Measurements from ENCODE around the gene ZC3HAV1L.

ZC3HAV1L gene

GRCh38 chr7:139034855-139035585 is 822 bp downstream of the ZC3HAV1L start:
- no peaks in the 10 kb centered on the region for H3K9me3 ChIP-seq (ENCODE audit: control insufficient read depth, insufficient read depth, low read length)
- H3K27ac ChIP-seq (ENCODE audit: low read depth, low read length), result no peak overlapping the region
- H3K79me2 ChIP-seq (ENCODE audit: control insufficient read depth, low read length), result no peaks in the 10 kb centered on the region

GRCh38 chr7:139034336-139034735 is 1.5 kb downstream of the ZC3HAV1L start:
- no peaks in the 10 kb centered on the region for H3K36me3 ChIP-seq (ENCODE audit: control insufficient read depth, low read length)
- H3K4me3 ChIP-seq (ENCODE audit: low read length), result no peak overlapping the region
- H4K20me1 ChIP-seq (ENCODE audit: control insufficient read depth, insufficient read depth, low read depth, low read length), result no peaks in the 10 kb centered on the region
- H3K9me3 ChIP-seq (ENCODE audit: control insufficient read depth, insufficient read depth, low read length), result no peaks in the 10 kb centered on the region
- H3K4me1 ChIP-seq (ENCODE audit: control insufficient read depth, low read length), result peaks cover 8% of the 10 kb centered on the region; the same call in 1 of the 2 replicates
- H3K27me3 ChIP-seq (ENCODE audit: control insufficient read depth, low read length), result peaks cover 41% of the 10 kb centered on the region
- TF ChIP-seq EZH2phosphoT487 (IDR thresholded peaks at IDR 0.05; ENCODE audit: borderline replicate concordance, low read length) (no peak), CTCF (IDR thresholded peaks at IDR 0.05; ENCODE audit: low read depth, low read length, poor library complexity, severe bottlenecking) (no peak)
- no peak overlapping the region for H3K27ac ChIP-seq (ENCODE audit: low read depth, low read length)
- no peaks in the 10 kb centered on the region for H3F3A ChIP-seq (ENCODE audit: control insufficient read depth, insufficient read depth)
- H3K79me2 ChIP-seq (ENCODE audit: control insufficient read depth, low read length), result no peaks in the 10 kb centered on the region
- no peak overlapping the region for H3K4me2 ChIP-seq (ENCODE audit: low read length)
- no peaks in the 10 kb centered on the region for H3K9me2 ChIP-seq (replicated peaks; ENCODE audit: control insufficient read depth, low read length)

More at GRCh38 chr7:139034855-139035585, 822 bp downstream of the ZC3HAV1L start:
- no peak for TF ChIP-seq EZH2phosphoT487 (IDR thresholded peaks at IDR 0.05; ENCODE audit: borderline replicate concordance, low read length)
- no peak for TF ChIP-seq CTCF (IDR thresholded peaks at IDR 0.05; ENCODE audit: low read depth, low read length, poor library complexity, severe bottlenecking)
- Histone ChIP-seq H3F3A (ENCODE audit: control insufficient read depth, insufficient read depth) (no peaks in the 10 kb centered on the region), H3K27me3 (ENCODE audit: control insufficient read depth, low read length) (peaks cover 41% of the 10 kb centered on the region), H4K20me1 (ENCODE audit: control insufficient read depth, insufficient read depth, low read depth, low read length) (no peaks in the 10 kb centered on the region), H3K9me2 (replicated peaks; ENCODE audit: control insufficient read depth, low read length) (no peaks in the 10 kb centered on the region), H3K4me1 (ENCODE audit: control insufficient read depth, low read length) (peaks cover 8% of the 10 kb centered on the region; the same call in 1 of the 2 replicates), H3K36me3 (ENCODE audit: control insufficient read depth, low read length) (no peaks in the 10 kb centered on the region), H3K4me2 (ENCODE audit: low read length) (peak overlapping the region; percentile 52), H3K4me3 (ENCODE audit: low read length) (peak overlapping the region; percentile 57)

- no peak overlapping the region for H3K4me3 ChIP-seq (ENCODE audit: low read length)
- peaks cover 38% of the 10 kb centered on the region for H3K27me3 ChIP-seq (ENCODE audit: control insufficient read depth, low read length)
- H3K9me2 ChIP-seq (replicated peaks; ENCODE audit: control insufficient read depth, low read length), result no peaks in the 10 kb centered on the region
- no peak overlapping the region for H3K4me2 ChIP-seq (ENCODE audit: low read length)
- peaks cover 8% of the 10 kb centered on the region; the same call in 1 of the 2 replicates for H3K4me1 ChIP-seq (ENCODE audit: control insufficient read depth, low read length)
- H3K27ac ChIP-seq (ENCODE audit: low read depth, low read length), result no peak overlapping the region
- TF ChIP-seq EZH2phosphoT487 (IDR thresholded peaks at IDR 0.05; ENCODE audit: borderline replicate concordance, low read length), result no peak
- TF ChIP-seq CTCF (IDR thresholded peaks at IDR 0.05; ENCODE audit: low read depth, low read length, poor library complexity, severe bottlenecking), result no peak
- H3K79me2 ChIP-seq (ENCODE audit: control insufficient read depth, low read length), result no peaks in the 10 kb centered on the region
- H3K36me3 ChIP-seq (ENCODE audit: control insufficient read depth, low read length), result no peaks in the 10 kb centered on the region
- H3F3A ChIP-seq (ENCODE audit: control insufficient read depth, insufficient read depth), result no peaks in the 10 kb centered on the region
- no peaks in the 10 kb centered on the region for H3K9me3 ChIP-seq (ENCODE audit: control insufficient read depth, insufficient read depth, low read length)
- H4K20me1 ChIP-seq (ENCODE audit: control insufficient read depth, insufficient read depth, low read depth, low read length), result no peaks in the 10 kb centered on the region
These were observed 2.3 kb downstream of the ZC3HAV1L start for GRCh38 chr7:139033346-139034114.

All from DOHH2 (cell line).